GM23338 (cell line): Measurements from ENCODE around the gene HTR6. TPM values are rescaled to one million over a fixed set of nuclear protein-coding genes. Genes with fewer than 3 reads are reported as not detected.

Experiments used
- ATAC-seq: fragments of 200-7000 bp; cut with Tn5 transposase; 3 replicates; pipeline ENCODE4 v1.9.1; 2020
- DNase-seq: peaks from one replicate; pipeline ENCODE4 v3.0.0-alpha.2; 2015; ENCODE audit warnings: low spot score
- H2AFZ ChIP-seq: fragments of 200-600 bp; sonication (generic); 2 replicates; pipeline ENCODE4 v1.8.0; 2016; ENCODE audit warnings: antibody characterized with exemption, mild to moderate bottlenecking, moderate library complexity
- H3F3A ChIP-seq: fragments of 200-600 bp; sonication (generic); replicated peaks from 2 replicates; pipeline ENCODE4 v1.8.0; 2017; ENCODE audit warnings: antibody characterized with exemption, mixed run types, low read depth
- H3K27ac ChIP-seq: fragments of 200-600 bp; sonication (generic); 2 replicates; pipeline ENCODE4 v1.6.1; 2016; ENCODE audit warnings: low read depth
- H3K27me3 ChIP-seq: fragments of 200-600 bp; sonication (generic); 2 replicates; pipeline ENCODE4 v1.8.0; 2016; ENCODE audit warnings: mild to moderate bottlenecking, mixed run types, moderate library complexity; ENCODE audit not compliant: insufficient read depth
- H3K36me3 ChIP-seq: fragments of 200-600 bp; sonication (generic); 2 replicates; pipeline ENCODE4 v1.8.0; 2016; ENCODE audit warnings: mild to moderate bottlenecking; ENCODE audit not compliant: insufficient read depth
- H3K4me1 ChIP-seq: fragments of 200-600 bp; sonication (generic); 2 replicates; pipeline ENCODE4 v1.8.0; 2016; ENCODE audit warnings: mild to moderate bottlenecking, moderate library complexity; ENCODE audit not compliant: insufficient read depth
- H3K4me2 ChIP-seq: fragments of 200-600 bp; sonication (generic); 2 replicates; pipeline ENCODE4 v1.7.1; 2017; ENCODE audit warnings: mixed run types
- H3K4me3 ChIP-seq: fragments of 200-600 bp; sonication (generic); 2 replicates; pipeline ENCODE4 v1.6.1; 2016; ENCODE audit warnings: mixed run types
- H3K79me2 ChIP-seq: fragments of 200-600 bp; sonication (generic); replicated peaks from 2 replicates; pipeline ENCODE4 v1.8.0; 2017; ENCODE audit warnings: mild to moderate bottlenecking; ENCODE audit not compliant: insufficient read depth
- H3K9me2 ChIP-seq: fragments of 200-600 bp; sonication (generic); 2 replicates; pipeline ENCODE4 v1.8.0; 2017; ENCODE audit not compliant: insufficient read depth
- H4K20me1 ChIP-seq: fragments of 200-600 bp; sonication (generic); replicated peaks from 2 replicates; pipeline ENCODE4 v1.8.0; 2017; ENCODE audit warnings: mild to moderate bottlenecking; ENCODE audit not compliant: insufficient read depth
- H3K27ac Mint-ChIP-seq: 2 replicates; pipeline ENCODE4 v1.8.0; 2020; ENCODE audit warnings: inconsistent platforms, mild to moderate bottlenecking, moderate library complexity, mixed read lengths
- H3K27me3 Mint-ChIP-seq: 3 replicates; pipeline ENCODE4 v1.8.0; 2022; ENCODE audit warnings: low read depth, mild to moderate bottlenecking, moderate library complexity, mixed read lengths, inconsistent platforms; ENCODE audit not compliant: insufficient read depth, poor library complexity
- H3K36me3 Mint-ChIP-seq: 3 replicates; pipeline ENCODE4 v1.8.0; 2021; ENCODE audit warnings: low read depth, mild to moderate bottlenecking, inconsistent platforms, moderate library complexity, mixed read lengths
- H3K4me1 Mint-ChIP-seq: 3 replicates; pipeline ENCODE4 v1.8.0; 2020; ENCODE audit warnings: mild to moderate bottlenecking, inconsistent platforms, mixed read lengths
- H3K4me3 Mint-ChIP-seq: 3 replicates; pipeline ENCODE4 v1.8.0; 2021; ENCODE audit warnings: moderate library complexity, mild to moderate bottlenecking, inconsistent platforms, mixed read lengths
- H3K9me3 Mint-ChIP-seq: 3 replicates; pipeline ENCODE4 v1.8.0; 2020; ENCODE audit warnings: moderate library complexity, mild to moderate bottlenecking, inconsistent platforms, mixed read lengths
- CREB1 ChIP-seq: fragments of 250-450 bp; sonication (Bioruptor Pico); IDR thresholded peaks from 2 replicates; pipeline ENCODE4 v1.5.0; 2020; ENCODE audit warnings: low read depth, mild to moderate bottlenecking, moderate library complexity
- ETS1 ChIP-seq: IDR thresholded peaks from 2 replicates; pipeline ENCODE4 v1.6.1; 2016; ENCODE audit warnings: antibody characterized with exemption
- EZH2 ChIP-seq: fragments of 200-600 bp; sonication (generic); IDR thresholded peaks from one replicate; pipeline ENCODE4 v1.8.0; 2017; ENCODE audit warnings: antibody characterized with exemption, mild to moderate bottlenecking, low read depth; ENCODE audit not compliant: unreplicated experiment
- EZH2phosphoT487 ChIP-seq: fragments of 200-600 bp; sonication (generic); IDR thresholded peaks from one replicate; pipeline ENCODE4 v1.8.1; 2018; ENCODE audit warnings: antibody characterized with exemption; ENCODE audit not compliant: unreplicated experiment
- JUNB ChIP-seq: IDR thresholded peaks from one replicate; pipeline ENCODE4 v1.6.1; 2016; ENCODE audit warnings: antibody characterized with exemption; ENCODE audit not compliant: unreplicated experiment
- NANOG ChIP-seq: IDR thresholded peaks from 2 replicates; pipeline ENCODE4 v1.6.1; 2016; ENCODE audit warnings: antibody characterized with exemption, borderline replicate concordance
- POLR2AphosphoS5 ChIP-seq: IDR thresholded peaks from 2 replicates; pipeline ENCODE4 v1.6.1; 2016; ENCODE audit warnings: antibody characterized with exemption, low read depth
- REST ChIP-seq: IDR thresholded peaks from one replicate; pipeline ENCODE4 v1.6.1; 2018; ENCODE audit warnings: antibody characterized with exemption; ENCODE audit not compliant: unreplicated experiment
- ZNF114 ChIP-seq: fragments of 250-450 bp; sonication (Bioruptor Pico); IDR thresholded peaks from 2 replicates; pipeline ENCODE4 v1.5.0; 2020; ENCODE audit warnings: mild to moderate bottlenecking, moderate library complexity
- ZNF331 ChIP-seq: fragments of 250-450 bp; sonication (Bioruptor Pico); IDR thresholded peaks from 2 replicates; pipeline ENCODE4 v1.5.0; 2020; ENCODE audit warnings: low read depth, mild to moderate bottlenecking, moderate library complexity
- polyA plus RNA-seq: library from polyadenylated mRNA; unstranded; fragments of >200 nt; fragmentation: Nextera tagmentation; extraction: Ambion mirVana; gene quantifications from 2 replicates; pipeline ENCODE4 v1.2.1, GENCODE V29; 2016
- total RNA-seq: library from RNA; depleted of rRNA; stranded (reverse); fragments of >200 nt; shearing (Covaris generic); gene quantifications from 2 replicates; pipeline ENCODE4 v1.2.3, GENCODE V29; 2014

The HTR6 gene
- total and polyA plus RNA-seq, 2 experiments from 2014 or later: 0.26 to 0.66 TPM

- peaks cover 18% of the 10 kb centered on the region; the same call in 1 of the 2 replicates for H3K36me3 ChIP-seq
- Mint-ChIP-seq H3K27ac (no peak overlapping the region), H3K4me1 (peaks cover 15% of the 10 kb centered on the region), H3K27me3 (no peaks in the 10 kb centered on the region), H3K4me3 (no peak overlapping the region), H3K36me3 (0 out of 3 replicates have a peak, but pooled peaks cover 12% of the 10 kb centered on the region), H3K9me3 (no peaks in the 10 kb centered on the region)
- H3K27me3 ChIP-seq: no peaks in the 10 kb centered on the region
- H3K79me2 ChIP-seq: peaks cover 49% of the 10 kb centered on the region
- H3K9me2 ChIP-seq: no peaks in the 10 kb centered on the region
- DNase-seq (no peak), ATAC-seq (no peak)
- H3K4me3 ChIP-seq: no peak overlapping the region
- no peak overlapping the region for H2AFZ ChIP-seq
- H4K20me1 ChIP-seq: peaks cover 12% of the 10 kb centered on the region; the same call in 1 of the 2 replicates
- peaks cover 7% of the 10 kb centered on the region for H3K4me1 ChIP-seq
- H3F3A ChIP-seq: no peaks in the 10 kb centered on the region
- no peak overlapping the region; the same call in 1 of the 2 replicates for H3K27ac ChIP-seq
- no peak for TF ChIP-seq EZH2
- no peak for TF ChIP-seq ZNF114 (CRISPR knock-in tag)
- H3K4me2 ChIP-seq: no peak overlapping the region
Measured at GRCh38 chr1:19620786-19621185, 43.9 kb upstream of the HTR6 start.

- H3K4me3 Mint-ChIP-seq: no peak overlapping the region
- peaks cover 42% of the 10 kb centered on the region for H3K79me2 ChIP-seq
- H3K4me2 ChIP-seq: no peak overlapping the region
- no peak for TF ChIP-seq EZH2phosphoT487
- TF ChIP-seq NANOG: no peak
- no peak for TF ChIP-seq ZNF331 (CRISPR knock-in tag)
- no peak for TF ChIP-seq ETS1
- TF ChIP-seq POLR2AphosphoS5: no peak
- TF ChIP-seq ZNF114 (CRISPR knock-in tag): no peak
- TF ChIP-seq JUNB: no peak
- TF ChIP-seq CREB1 (CRISPR knock-in tag): no peak
- TF ChIP-seq EZH2: no peak
- H2AFZ ChIP-seq: no peak overlapping the region
- no peak overlapping the region for H3K4me3 ChIP-seq
- H3F3A ChIP-seq: no peaks in the 10 kb centered on the region
- no peaks in the 10 kb centered on the region for H3K27me3 ChIP-seq
- H4K20me1 ChIP-seq: peaks cover 8% of the 10 kb centered on the region; the same call in 1 of the 2 replicates
- no peak overlapping the region; the same call in 1 of the 2 replicates for H3K27ac ChIP-seq
- DNase-seq (no peak), ATAC-seq (no peak)
- H3K9me3 Mint-ChIP-seq: no peaks in the 10 kb centered on the region
- peaks cover 17% of the 10 kb centered on the region; the same call in 2 of the 3 replicates for H3K36me3 Mint-ChIP-seq
- H3K27ac Mint-ChIP-seq: no peak overlapping the region
- H3K9me2 ChIP-seq: no peaks in the 10 kb centered on the region
- H3K4me1 Mint-ChIP-seq: peaks cover 15% of the 10 kb centered on the region
- no peaks in the 10 kb centered on the region for H3K27me3 Mint-ChIP-seq
- H3K36me3 ChIP-seq: peaks cover 18% of the 10 kb centered on the region; the same call in 1 of the 2 replicates
- H3K4me1 ChIP-seq: peaks cover 7% of the 10 kb centered on the region
Measured at GRCh38 chr1:19621274-19621950, 43.3 kb upstream of the HTR6 start.

- H3K36me3 Mint-ChIP-seq: peaks cover 25% of the 10 kb centered on the region; the same call in 2 of the 3 replicates
- no peak overlapping the region for H3K4me3 ChIP-seq
- DNase-seq: no peak
- peaks cover 15% of the 10 kb centered on the region for H3K4me1 Mint-ChIP-seq
- peaks cover 5% of the 10 kb centered on the region; the same call in 1 of the 2 replicates for H4K20me1 ChIP-seq
- no peaks in the 10 kb centered on the region for H3F3A ChIP-seq
- no peak for ATAC-seq
- H3K4me3 Mint-ChIP-seq: no peak overlapping the region
- H3K4me1 ChIP-seq: peaks cover 7% of the 10 kb centered on the region
- H3K9me2 ChIP-seq: no peaks in the 10 kb centered on the region
- H3K27ac Mint-ChIP-seq: no peak overlapping the region
- H3K36me3 ChIP-seq: peaks cover 17% of the 10 kb centered on the region
- TF ChIP-seq CREB1 (CRISPR knock-in tag) (no peak), REST (no peak), ETS1 (no peak), JUNB (no peak), EZH2 (no peak), NANOG (no peak)
- H3K27ac ChIP-seq: no peak overlapping the region
- peaks cover 39% of the 10 kb centered on the region for H3K79me2 ChIP-seq
- no peaks in the 10 kb centered on the region for H3K27me3 Mint-ChIP-seq
- no peaks in the 10 kb centered on the region for H3K27me3 ChIP-seq
- no peaks in the 10 kb centered on the region for H3K9me3 Mint-ChIP-seq
- H3K4me2 ChIP-seq: no peak overlapping the region
- no peak overlapping the region for H2AFZ ChIP-seq
Measured at GRCh38 chr1:19622204-19622603, 42.5 kb upstream of the HTR6 start.
